Muscle of leg (tissue), 11 donors: ENCODE data around the gene CPSF4L. TPM values are rescaled to one million over a fixed set of nuclear protein-coding genes. Genes with fewer than 3 reads are reported as not detected.
"Not testable (repeated sequence)": the region's sequence is repeated elsewhere in the genome, so short reads cannot be mapped to it uniquely, and the experiment has no call there.

ENCODE experiments used
- DNase-seq: peaks from one replicate; pipeline ENCODE4 v3.0.0; 2013
- H3K27ac ChIP-seq: one replicate; pipeline ENCODE4 v1.5.1; 2013; ENCODE audit warnings: mild to moderate bottlenecking, low read length, control low read depth
- H3K27me3 ChIP-seq: one replicate; pipeline ENCODE4 v1.6.1; 2013; ENCODE audit warnings: low read length; ENCODE audit not compliant: control insufficient read depth, insufficient read depth
- H3K36me3 ChIP-seq: one replicate; pipeline ENCODE4 v1.6.1; 2013; ENCODE audit warnings: low read length; ENCODE audit not compliant: control insufficient read depth, insufficient read depth
- H3K4me1 ChIP-seq: one replicate; pipeline ENCODE4 v1.6.1; 2013; ENCODE audit warnings: low read length; ENCODE audit not compliant: control insufficient read depth, insufficient read depth
- H3K4me3 ChIP-seq: one replicate; pipeline ENCODE4 v1.5.1; 2013; ENCODE audit warnings: low read length, control low read depth
- H3K9me3 ChIP-seq: replicated peaks from 2 replicates; pipeline ENCODE4 v1.6.1; 2013; ENCODE audit warnings: low read depth, low read length; ENCODE audit not compliant: control insufficient read depth
- WGBS: methylation state at CpG from one replicate; pipeline ENCODE4 v1.1.5; 2013; ENCODE audit warnings: missing lambda C conversion rate; ENCODE audit not compliant: insufficient coverage; 5-methylcytosine and 5-hydroxymethylcytosine counted together
- polyA plus RNA-seq, 8 donors: library from polyadenylated mRNA; unstranded; fragments of 120-200 nt; gene quantifications; one replicate each; pipeline versions ENCODE4 v1.2.1 to v1.2.3, GENCODE V29; 2013; ENCODE audit warnings: inconsistent platforms in 1 of 8, low replicate concordance in 1 of 8; ENCODE audit not compliant: insufficient read length in 8 of 8, insufficient read depth in 1 of 8
- total RNA-seq: library from RNA; stranded (reverse); fragments of 120-200 nt; gene quantifications from one replicate; pipeline ENCODE4 v1.2.4, GENCODE V29; 2013

CPSF4L gene
- total and polyA plus RNA-seq, 9 donors = not detected

- Histone ChIP-seq H3K27me3 (no peaks in the 10 kb centered on the region), H3K36me3 (no peaks in the 10 kb centered on the region), H3K27ac (no peak overlapping the region), H3K9me3 (peaks cover 3% of the 10 kb centered on the region), H3K4me1 (no peaks in the 10 kb centered on the region), H3K4me3 (no peak overlapping the region)
- WGBS = 68% methylated on average over 8 of the region's 9 CpGs
- DNase-seq = no peak
These were observed 7.1 kb upstream of the CPSF4L start for GRCh38 chr17:73268582-73269328.

- no peak overlapping the region for H3K27ac ChIP-seq
- WGBS = 65% methylated on average over 7 of the region's 11 CpGs
These were observed 6.2 kb upstream of the CPSF4L start for GRCh38 chr17:73267648-73268537.

GRCh38 chr17:73266796-73267195 lies 5.1 kb upstream of the CPSF4L start:
- 70% methylated on average over 8 of the region's 11 CpGs for WGBS
- no peaks in the 10 kb centered on the region for H3K27me3 ChIP-seq
- no peak overlapping the region for H3K27ac ChIP-seq
- H3K36me3 ChIP-seq = no peaks in the 10 kb centered on the region
- no peak overlapping the region for H3K4me3 ChIP-seq
- DNase-seq = no peak
- H3K4me1 ChIP-seq = peaks cover 4% of the 10 kb centered on the region
- peaks cover 3% of the 10 kb centered on the region for H3K9me3 ChIP-seq

More at GRCh38 chr17:73267648-73268537, 6.2 kb upstream of the CPSF4L start:
- Histone ChIP-seq H3K9me3 (peaks cover 3% of the 10 kb centered on the region), H3K4me3 (no peak overlapping the region), H3K27me3 (no peaks in the 10 kb centered on the region), H3K4me1 (no peaks in the 10 kb centered on the region), H3K36me3 (no peaks in the 10 kb centered on the region)
- no peak for DNase-seq

GRCh38 chr17:73265646-73266640 lies 4.3 kb upstream of the CPSF4L start:
- no peak overlapping the region for H3K4me3 ChIP-seq
- no peak for DNase-seq
- no peaks in the 10 kb centered on the region for H3K36me3 ChIP-seq
- peaks cover 3% of the 10 kb centered on the region for H3K9me3 ChIP-seq
- no peak overlapping the region for H3K27ac ChIP-seq
- no peaks in the 10 kb centered on the region for H3K27me3 ChIP-seq
- H3K4me1 ChIP-seq = peaks cover 4% of the 10 kb centered on the region
- 89% methylated on average over 13 of the region's 24 CpGs for WGBS

- DNase-seq, H3K4me1 ChIP-seq, H3K27me3 ChIP-seq, H3K4me3 ChIP-seq, H3K9me3 ChIP-seq, H3K36me3 ChIP-seq, H3K27ac ChIP-seq: not testable (repeated sequence)
- no CpG with 5 or more reads among the region's 2 CpGs for WGBS
These were observed 2.8 kb upstream of the CPSF4L start for GRCh38 chr17:73264448-73264847.

- 58% methylated on average over 8 of the region's 12 CpGs for WGBS
- no peaks in the 10 kb centered on the region for H3K36me3 ChIP-seq
These were observed 1.3 kb upstream of the CPSF4L start for GRCh38 chr17:73262676-73263642.

GRCh38 chr17:73261952-73262675 lies 434 bp upstream of the CPSF4L start:
- DNase-seq = no peak
- Histone ChIP-seq H3K9me3 (no peaks in the 10 kb centered on the region), H3K4me3 (no peak overlapping the region), H3K4me1 (peaks cover 4% of the 10 kb centered on the region), H3K27ac (no peak overlapping the region), H3K27me3 (no peaks in the 10 kb centered on the region), H3K36me3 (no peaks in the 10 kb centered on the region)
- 67% methylated on average over 7 of the region's 19 CpGs for WGBS

More at GRCh38 chr17:73262676-73263642, 1.3 kb upstream of the CPSF4L start:
- H3K27me3 ChIP-seq = no peaks in the 10 kb centered on the region
- no peak for DNase-seq
- no peaks in the 10 kb centered on the region for H3K9me3 ChIP-seq
- H3K4me3 ChIP-seq = no peak overlapping the region
- no peak overlapping the region for H3K27ac ChIP-seq
- peaks cover 4% of the 10 kb centered on the region for H3K4me1 ChIP-seq

GRCh38 chr17:73257516-73257915 lies 4.2 kb downstream of the CPSF4L start:
- Histone ChIP-seq H3K36me3 (no peaks in the 10 kb centered on the region), H3K27ac (no peak overlapping the region), H3K9me3 (no peaks in the 10 kb centered on the region), H3K4me1 (peaks cover 1% of the 10 kb centered on the region), H3K4me3 (no peak overlapping the region), H3K27me3 (no peaks in the 10 kb centered on the region)
- WGBS = 84% methylated on average over 6 of the region's 6 CpGs
- DNase-seq = no peak
